GM23338 (cell line): ENCODE results near the gene ABCA1.

Experiments used
- CREB1 ChIP-seq: fragments of 250-450 bp; sonication (Bioruptor Pico); IDR thresholded peaks from 2 replicates; pipeline ENCODE4 v1.5.0; 2020; ENCODE audit warnings: low read depth, mild to moderate bottlenecking, moderate library complexity
- EZH2 ChIP-seq: fragments of 200-600 bp; sonication (generic); IDR thresholded peaks from one replicate; pipeline ENCODE4 v1.8.0; 2017; ENCODE audit warnings: antibody characterized with exemption, mild to moderate bottlenecking, low read depth; ENCODE audit not compliant: unreplicated experiment
- EZH2phosphoT487 ChIP-seq: fragments of 200-600 bp; sonication (generic); IDR thresholded peaks from one replicate; pipeline ENCODE4 v1.8.1; 2018; ENCODE audit warnings: antibody characterized with exemption; ENCODE audit not compliant: unreplicated experiment
- JUNB ChIP-seq: IDR thresholded peaks from one replicate; pipeline ENCODE4 v1.6.1; 2016; ENCODE audit warnings: antibody characterized with exemption; ENCODE audit not compliant: unreplicated experiment
- POLR2AphosphoS5 ChIP-seq: IDR thresholded peaks from 2 replicates; pipeline ENCODE4 v1.6.1; 2016; ENCODE audit warnings: antibody characterized with exemption, low read depth
- STAT1 ChIP-seq: IDR thresholded peaks from one replicate; pipeline ENCODE4 v1.6.1; 2016; ENCODE audit warnings: antibody characterized with exemption; ENCODE audit not compliant: unreplicated experiment
- TF ChIP-seq, protein P1 (sequence below), 2 experiments: fragments of 200-600 bp in 1 of 2; sonication (generic) in 1 of 2; conservative IDR thresholded peaks; 2 replicates each; pipeline versions ENCODE4 v1.5.1 to v1.6.1; 2016 to 2017; ENCODE audit warnings: antibody characterized with exemption in 2 of 2, low read depth in 2 of 2, mild to moderate bottlenecking in 2 of 2, moderate library complexity in 1 of 2
- TF ChIP-seq, protein P2 (sequence below): IDR thresholded peaks from one replicate; pipeline ENCODE4 v1.6.1; 2018; ENCODE audit warnings: antibody characterized with exemption; ENCODE audit not compliant: unreplicated experiment
- TF ChIP-seq, protein P3 (sequence below): IDR thresholded peaks from 2 replicates; pipeline ENCODE4 v1.6.1; 2016; ENCODE audit warnings: antibody characterized with exemption
- TF ChIP-seq, protein P4 (sequence below): fragments of 250-450 bp; sonication (Bioruptor Pico); IDR thresholded peaks from 2 replicates; pipeline ENCODE4 v1.5.0; 2020; ENCODE audit warnings: mild to moderate bottlenecking, moderate library complexity

DNA sequence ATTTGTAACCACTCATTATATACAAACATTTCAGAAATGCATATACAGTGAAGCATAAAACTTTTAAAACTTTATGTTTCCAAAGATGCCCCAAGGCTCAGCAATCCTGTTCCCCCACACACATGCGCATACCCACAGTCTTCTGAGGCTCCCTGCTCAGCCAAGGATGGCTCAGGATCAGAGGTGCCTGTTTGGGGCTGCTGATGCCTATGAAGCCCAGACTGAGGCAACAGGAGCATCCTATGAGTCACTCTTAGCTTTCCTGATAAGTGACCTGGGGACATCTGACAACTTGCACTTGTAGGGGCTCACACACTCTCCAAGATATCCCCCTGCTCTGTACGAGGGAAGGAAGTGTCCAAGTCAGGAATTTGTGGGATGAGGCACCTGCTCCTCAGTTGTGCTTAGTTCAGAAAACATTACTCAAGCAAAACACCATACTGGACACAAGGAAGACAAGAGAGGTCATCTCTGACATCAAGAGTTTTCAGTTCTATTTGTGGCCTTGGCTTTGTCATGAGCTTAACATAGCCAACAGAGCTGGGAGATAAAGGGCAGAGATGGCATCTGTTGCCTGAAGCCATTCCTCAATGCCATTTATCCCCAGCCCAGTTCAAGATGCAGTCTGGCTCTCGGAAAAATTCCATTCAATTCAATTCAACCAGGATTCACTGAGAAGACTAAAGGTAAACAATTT lies 101.7 kb downstream of the ABCA1 start:
- TF ChIP-seq, protein P1, sequence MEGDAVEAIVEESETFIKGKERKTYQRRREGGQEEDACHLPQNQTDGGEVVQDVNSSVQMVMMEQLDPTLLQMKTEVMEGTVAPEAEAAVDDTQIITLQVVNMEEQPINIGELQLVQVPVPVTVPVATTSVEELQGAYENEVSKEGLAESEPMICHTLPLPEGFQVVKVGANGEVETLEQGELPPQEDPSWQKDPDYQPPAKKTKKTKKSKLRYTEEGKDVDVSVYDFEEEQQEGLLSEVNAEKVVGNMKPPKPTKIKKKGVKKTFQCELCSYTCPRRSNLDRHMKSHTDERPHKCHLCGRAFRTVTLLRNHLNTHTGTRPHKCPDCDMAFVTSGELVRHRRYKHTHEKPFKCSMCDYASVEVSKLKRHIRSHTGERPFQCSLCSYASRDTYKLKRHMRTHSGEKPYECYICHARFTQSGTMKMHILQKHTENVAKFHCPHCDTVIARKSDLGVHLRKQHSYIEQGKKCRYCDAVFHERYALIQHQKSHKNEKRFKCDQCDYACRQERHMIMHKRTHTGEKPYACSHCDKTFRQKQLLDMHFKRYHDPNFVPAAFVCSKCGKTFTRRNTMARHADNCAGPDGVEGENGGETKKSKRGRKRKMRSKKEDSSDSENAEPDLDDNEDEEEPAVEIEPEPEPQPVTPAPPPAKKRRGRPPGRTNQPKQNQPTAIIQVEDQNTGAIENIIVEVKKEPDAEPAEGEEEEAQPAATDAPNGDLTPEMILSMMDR (conservative IDR thresholded peaks at IDR 0.05; ENCODE audit: low read depth in 2 of 2), result no peak
- TF ChIP-seq POLR2AphosphoS5 (no peak), JUNB (no peak), EZH2 (no peak), EZH2phosphoT487 (no peak), STAT1 (no peak), CREB1 (CRISPR knock-in tag) (no peak)
- TF ChIP-seq, protein P2, sequence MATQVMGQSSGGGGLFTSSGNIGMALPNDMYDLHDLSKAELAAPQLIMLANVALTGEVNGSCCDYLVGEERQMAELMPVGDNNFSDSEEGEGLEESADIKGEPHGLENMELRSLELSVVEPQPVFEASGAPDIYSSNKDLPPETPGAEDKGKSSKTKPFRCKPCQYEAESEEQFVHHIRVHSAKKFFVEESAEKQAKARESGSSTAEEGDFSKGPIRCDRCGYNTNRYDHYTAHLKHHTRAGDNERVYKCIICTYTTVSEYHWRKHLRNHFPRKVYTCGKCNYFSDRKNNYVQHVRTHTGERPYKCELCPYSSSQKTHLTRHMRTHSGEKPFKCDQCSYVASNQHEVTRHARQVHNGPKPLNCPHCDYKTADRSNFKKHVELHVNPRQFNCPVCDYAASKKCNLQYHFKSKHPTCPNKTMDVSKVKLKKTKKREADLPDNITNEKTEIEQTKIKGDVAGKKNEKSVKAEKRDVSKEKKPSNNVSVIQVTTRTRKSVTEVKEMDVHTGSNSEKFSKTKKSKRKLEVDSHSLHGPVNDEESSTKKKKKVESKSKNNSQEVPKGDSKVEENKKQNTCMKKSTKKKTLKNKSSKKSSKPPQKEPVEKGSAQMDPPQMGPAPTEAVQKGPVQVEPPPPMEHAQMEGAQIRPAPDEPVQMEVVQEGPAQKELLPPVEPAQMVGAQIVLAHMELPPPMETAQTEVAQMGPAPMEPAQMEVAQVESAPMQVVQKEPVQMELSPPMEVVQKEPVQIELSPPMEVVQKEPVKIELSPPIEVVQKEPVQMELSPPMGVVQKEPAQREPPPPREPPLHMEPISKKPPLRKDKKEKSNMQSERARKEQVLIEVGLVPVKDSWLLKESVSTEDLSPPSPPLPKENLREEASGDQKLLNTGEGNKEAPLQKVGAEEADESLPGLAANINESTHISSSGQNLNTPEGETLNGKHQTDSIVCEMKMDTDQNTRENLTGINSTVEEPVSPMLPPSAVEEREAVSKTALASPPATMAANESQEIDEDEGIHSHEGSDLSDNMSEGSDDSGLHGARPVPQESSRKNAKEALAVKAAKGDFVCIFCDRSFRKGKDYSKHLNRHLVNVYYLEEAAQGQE, result no peak
- TF ChIP-seq, protein P3, sequence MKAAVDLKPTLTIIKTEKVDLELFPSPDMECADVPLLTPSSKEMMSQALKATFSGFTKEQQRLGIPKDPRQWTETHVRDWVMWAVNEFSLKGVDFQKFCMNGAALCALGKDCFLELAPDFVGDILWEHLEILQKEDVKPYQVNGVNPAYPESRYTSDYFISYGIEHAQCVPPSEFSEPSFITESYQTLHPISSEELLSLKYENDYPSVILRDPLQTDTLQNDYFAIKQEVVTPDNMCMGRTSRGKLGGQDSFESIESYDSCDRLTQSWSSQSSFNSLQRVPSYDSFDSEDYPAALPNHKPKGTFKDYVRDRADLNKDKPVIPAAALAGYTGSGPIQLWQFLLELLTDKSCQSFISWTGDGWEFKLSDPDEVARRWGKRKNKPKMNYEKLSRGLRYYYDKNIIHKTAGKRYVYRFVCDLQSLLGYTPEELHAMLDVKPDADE, result no peak
- TF ChIP-seq, protein P4, sequence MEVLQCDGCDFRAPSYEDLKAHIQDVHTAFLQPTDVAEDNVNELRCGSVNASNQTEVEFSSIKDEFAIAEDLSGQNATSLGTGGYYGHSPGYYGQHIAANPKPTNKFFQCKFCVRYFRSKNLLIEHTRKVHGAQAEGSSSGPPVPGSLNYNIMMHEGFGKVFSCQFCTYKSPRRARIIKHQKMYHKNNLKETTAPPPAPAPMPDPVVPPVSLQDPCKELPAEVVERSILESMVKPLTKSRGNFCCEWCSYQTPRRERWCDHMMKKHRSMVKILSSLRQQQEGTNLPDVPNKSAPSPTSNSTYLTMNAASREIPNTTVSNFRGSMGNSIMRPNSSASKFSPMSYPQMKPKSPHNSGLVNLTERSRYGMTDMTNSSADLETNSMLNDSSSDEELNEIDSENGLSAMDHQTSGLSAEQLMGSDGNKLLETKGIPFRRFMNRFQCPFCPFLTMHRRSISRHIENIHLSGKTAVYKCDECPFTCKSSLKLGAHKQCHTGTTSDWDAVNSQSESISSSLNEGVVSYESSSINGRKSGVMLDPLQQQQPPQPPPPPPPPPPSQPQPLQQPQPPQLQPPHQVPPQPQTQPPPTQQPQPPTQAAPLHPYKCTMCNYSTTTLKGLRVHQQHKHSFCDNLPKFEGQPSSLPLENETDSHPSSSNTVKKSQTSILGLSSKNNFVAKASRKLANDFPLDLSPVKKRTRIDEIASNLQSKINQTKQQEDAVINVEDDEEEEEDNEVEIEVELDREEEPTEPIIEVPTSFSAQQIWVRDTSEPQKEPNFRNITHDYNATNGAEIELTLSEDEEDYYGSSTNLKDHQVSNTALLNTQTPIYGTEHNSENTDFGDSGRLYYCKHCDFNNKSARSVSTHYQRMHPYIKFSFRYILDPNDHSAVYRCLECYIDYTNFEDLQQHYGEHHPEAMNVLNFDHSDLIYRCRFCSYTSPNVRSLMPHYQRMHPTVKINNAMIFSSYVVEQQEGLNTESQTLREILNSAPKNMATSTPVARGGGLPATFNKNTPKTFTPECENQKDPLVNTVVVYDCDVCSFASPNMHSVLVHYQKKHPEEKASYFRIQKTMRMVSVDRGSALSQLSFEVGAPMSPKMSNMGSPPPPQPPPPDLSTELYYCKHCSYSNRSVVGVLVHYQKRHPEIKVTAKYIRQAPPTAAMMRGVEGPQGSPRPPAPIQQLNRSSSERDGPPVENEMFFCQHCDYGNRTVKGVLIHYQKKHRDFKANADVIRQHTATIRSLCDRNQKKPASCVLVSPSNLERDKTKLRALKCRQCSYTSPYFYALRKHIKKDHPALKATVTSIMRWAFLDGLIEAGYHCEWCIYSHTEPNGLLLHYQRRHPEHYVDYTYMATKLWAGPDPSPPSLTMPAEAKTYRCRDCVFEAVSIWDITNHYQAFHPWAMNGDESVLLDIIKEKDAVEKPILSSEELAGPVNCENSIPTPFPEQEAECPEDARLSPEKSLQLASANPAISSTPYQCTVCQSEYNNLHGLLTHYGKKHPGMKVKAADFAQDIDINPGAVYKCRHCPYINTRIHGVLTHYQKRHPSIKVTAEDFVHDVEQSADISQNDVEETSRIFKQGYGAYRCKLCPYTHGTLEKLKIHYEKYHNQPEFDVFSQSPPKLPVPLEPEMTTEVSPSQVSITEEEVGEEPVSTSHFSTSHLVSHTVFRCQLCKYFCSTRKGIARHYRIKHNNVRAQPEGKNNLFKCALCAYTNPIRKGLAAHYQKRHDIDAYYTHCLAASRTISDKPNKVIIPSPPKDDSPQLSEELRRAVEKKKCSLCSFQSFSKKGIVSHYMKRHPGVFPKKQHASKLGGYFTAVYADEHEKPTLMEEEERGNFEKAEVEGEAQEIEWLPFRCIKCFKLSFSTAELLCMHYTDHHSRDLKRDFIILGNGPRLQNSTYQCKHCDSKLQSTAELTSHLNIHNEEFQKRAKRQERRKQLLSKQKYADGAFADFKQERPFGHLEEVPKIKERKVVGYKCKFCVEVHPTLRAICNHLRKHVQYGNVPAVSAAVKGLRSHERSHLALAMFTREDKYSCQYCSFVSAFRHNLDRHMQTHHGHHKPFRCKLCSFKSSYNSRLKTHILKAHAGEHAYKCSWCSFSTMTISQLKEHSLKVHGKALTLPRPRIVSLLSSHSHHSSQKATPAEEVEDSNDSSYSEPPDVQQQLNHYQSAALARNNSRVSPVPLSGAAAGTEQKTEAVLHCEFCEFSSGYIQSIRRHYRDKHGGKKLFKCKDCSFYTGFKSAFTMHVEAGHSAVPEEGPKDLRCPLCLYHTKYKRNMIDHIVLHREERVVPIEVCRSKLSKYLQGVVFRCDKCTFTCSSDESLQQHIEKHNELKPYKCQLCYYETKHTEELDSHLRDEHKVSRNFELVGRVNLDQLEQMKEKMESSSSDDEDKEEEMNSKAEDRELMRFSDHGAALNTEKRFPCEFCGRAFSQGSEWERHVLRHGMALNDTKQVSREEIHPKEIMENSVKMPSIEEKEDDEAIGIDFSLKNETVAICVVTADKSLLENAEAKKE, result no peak
